Measurements from ENCODE around the gene WFDC6.
"Not testable (repeated sequence)": the region's sequence is repeated elsewhere in the genome, so short reads cannot be mapped to it uniquely, and the experiment has no call there.

GRCh38 chr20:45584294-45584693, 45.0 kb upstream of the WFDC6 start:
- not testable (repeated sequence) for TF ChIP-seq POLR2A, CTCF (IDR thresholded peaks at IDR 0.05)

Measured in heart left ventricle (tissue), 13 donors.